IMR-90 (cell line): ENCODE data around the gene ERMAP. TPM values are rescaled to one million over a fixed set of nuclear protein-coding genes. Genes with fewer than 3 reads are reported as not detected.

Experiments
- ATAC-seq: fragments of 200-7000 bp; cut with Tn5 transposase; 2 replicates; pipeline ENCODE4 v1.9.1; 2020; ENCODE audit warnings: low read depth, mild to moderate bottlenecking, moderate library complexity
- BruUV-seq: library from RNA; stranded (reverse); fragments of 400-500 nt; replicated peaks from 2 replicates; lab custom pipeline; 2021; lab: Mats Ljungman, UMichigan
- CTCF ChIA-PET: fragments of 300-600 bp; formaldehyde crosslinking; extraction: SDS; loops from one replicate; lab custom pipeline; 2021; ENCODE audit warnings: antibody characterized with exemption; lab: Yijun Ruan, JAX
- POLR2A ChIA-PET: fragments of 300-600 bp; sonication (Branson Sonifier 250); formaldehyde crosslinking; loops from one replicate; lab custom pipeline; 2022; ENCODE audit warnings: antibody characterized with exemption; ENCODE audit not compliant: unreplicated experiment; lab: Charles Lee
- DNase-seq: peaks from one replicate; pipeline ENCODE4 v3.0.0; 2013
- H2AFZ ChIP-seq: replicated peaks from 2 replicates; pipeline ENCODE3; 2013; ENCODE audit warnings: low read length, mild to moderate bottlenecking; ENCODE audit not compliant: poor library complexity
- H2AK5ac ChIP-seq: 2 replicates; pipeline ENCODE4 v1.6.1; 2013; ENCODE audit warnings: low read depth, low read length, inconsistent platforms
- H2AK9ac ChIP-seq: replicated peaks from 2 replicates; pipeline ENCODE3; 2013; ENCODE audit warnings: mild to moderate bottlenecking, low read depth, low read length, moderate library complexity; ENCODE audit not compliant: poor library complexity
- H2BK120ac ChIP-seq: 2 replicates; pipeline ENCODE4 v1.6.1; 2013; ENCODE audit warnings: low read depth, low read length, inconsistent platforms
- H2BK15ac ChIP-seq: 3 replicates; pipeline ENCODE4 v1.6.1; 2013; ENCODE audit warnings: low read depth, low read length, inconsistent platforms
- H2BK20ac ChIP-seq: 2 replicates; pipeline ENCODE4 v1.6.1; 2013; ENCODE audit warnings: low read depth, mild to moderate bottlenecking, inconsistent platforms, low read length, moderate library complexity
- H2BK5ac ChIP-seq: 2 replicates; pipeline ENCODE4 v1.6.1; 2013; ENCODE audit warnings: mild to moderate bottlenecking, low read depth, low read length, inconsistent platforms; ENCODE audit not compliant: poor library complexity, severe bottlenecking
- H3K14ac ChIP-seq: replicated peaks from 2 replicates; pipeline ENCODE4 v1.6.1; 2013; ENCODE audit warnings: low read depth, low read length, inconsistent platforms
- H3K18ac ChIP-seq: 2 replicates; pipeline ENCODE4 v1.6.1; 2013; ENCODE audit warnings: low read depth, low read length, control low read depth
- H3K23ac ChIP-seq: 2 replicates; pipeline ENCODE4 v1.6.1; 2013; ENCODE audit warnings: low read depth, low read length, inconsistent platforms
- H3K27ac ChIP-seq: 2 replicates; pipeline ENCODE4 v1.5.1; 2013; ENCODE audit warnings: mild to moderate bottlenecking, control low read depth, low read length; ENCODE audit not compliant: insufficient read depth
- H3K27me3 ChIP-seq: 2 replicates; pipeline ENCODE4 v1.6.1; 2013; ENCODE audit warnings: low read length; ENCODE audit not compliant: control insufficient read depth, insufficient read depth
- H3K36me3 ChIP-seq: 2 replicates; pipeline ENCODE4 v1.6.1; 2013; ENCODE audit warnings: low read length, mixed read lengths; ENCODE audit not compliant: control insufficient read depth, insufficient read depth
- H3K4ac ChIP-seq: 2 replicates; pipeline ENCODE4 v1.6.1; 2013; ENCODE audit warnings: low read depth, low read length, inconsistent platforms
- H3K4me1 ChIP-seq: 2 replicates; pipeline ENCODE4 v1.6.1; 2013; ENCODE audit warnings: low read length, mixed read lengths; ENCODE audit not compliant: control insufficient read depth, insufficient read depth
- H3K4me2 ChIP-seq: 2 replicates; pipeline ENCODE4 v1.6.1; 2013; ENCODE audit warnings: low read depth, mild to moderate bottlenecking, control low read depth, low read length, moderate library complexity
- H3K4me3 ChIP-seq: 2 replicates; pipeline ENCODE4 v1.5.1; 2013; ENCODE audit warnings: low read depth, mild to moderate bottlenecking, control low read depth, low read length, moderate library complexity; ENCODE audit not compliant: insufficient read depth
- H3K56ac ChIP-seq: 2 replicates; pipeline ENCODE4 v1.6.1; 2013; ENCODE audit warnings: low read length, inconsistent platforms; ENCODE audit not compliant: insufficient read depth; ENCODE audit errors: extremely low read depth
- H3K79me1 ChIP-seq, 2 experiments: 2 replicates each; pipeline ENCODE4 v1.6.1; 2013; ENCODE audit warnings: low read length in 2 of 2, inconsistent platforms in 1 of 2, low read depth in 1 of 2
- H3K9ac ChIP-seq: 2 replicates; pipeline ENCODE4 v1.6.1; 2013; ENCODE audit warnings: low read depth, low read length, control low read depth
- H3K9me1 ChIP-seq: 2 replicates; pipeline ENCODE4 v1.6.1; 2013; ENCODE audit warnings: low read length, inconsistent platforms; ENCODE audit not compliant: insufficient read depth
- H3K9me3 ChIP-seq: 2 replicates; pipeline ENCODE4 v1.6.1; 2013; ENCODE audit warnings: low read length; ENCODE audit not compliant: control insufficient read depth, insufficient read depth
- H4K20me1 ChIP-seq: 2 replicates; pipeline ENCODE4 v1.6.1; 2013; ENCODE audit warnings: low read length, inconsistent platforms; ENCODE audit not compliant: insufficient read depth
- H4K5ac ChIP-seq: 2 replicates; pipeline ENCODE4 v1.6.1; 2013; ENCODE audit warnings: mild to moderate bottlenecking, low read depth, low read length, control low read depth
- H4K8ac ChIP-seq, 2 experiments: 2 replicates each; pipeline ENCODE4 v1.6.1; 2013; ENCODE audit warnings: low read depth in 2 of 2, low read length in 2 of 2, control low read depth in 1 of 2, inconsistent platforms in 1 of 2
- H4K91ac ChIP-seq: 2 replicates; pipeline ENCODE4 v1.6.1; 2013; ENCODE audit warnings: low read depth, low read length, inconsistent platforms; ENCODE audit not compliant: insufficient read depth
- CEBPB ChIP-seq: IDR thresholded peaks from 2 replicates; pipeline ENCODE4 v1.6.1; 2012; ENCODE audit warnings: low read depth, low read length, improper control_type of control experiment
- CHD1 ChIP-seq: IDR thresholded peaks from 2 replicates; pipeline ENCODE4 v1.6.1; 2012; ENCODE audit warnings: low read depth, low read length, improper control_type of control experiment
- CTCF ChIP-seq: conservative IDR thresholded peaks from 2 replicates; pipeline ENCODE4 v1.5.1; 2012; ENCODE audit warnings: mild to moderate bottlenecking, low read depth, low read length, improper control_type of control experiment
- ELK1 ChIP-seq: fragments of 150-350 bp; IDR thresholded peaks from 2 replicates; pipeline ENCODE4 v1.6.1; 2016; ENCODE audit warnings: low read depth, mild to moderate bottlenecking, low read length, moderate library complexity, borderline replicate concordance
- MAFK ChIP-seq: IDR thresholded peaks from 2 replicates; pipeline ENCODE4 v1.6.1; 2012; ENCODE audit warnings: low read depth, low read length, improper control_type of control experiment
- MAZ ChIP-seq: IDR thresholded peaks from 2 replicates; pipeline ENCODE4 v1.6.1; 2012; ENCODE audit warnings: low read depth, mild to moderate bottlenecking, low read length, improper control_type of control experiment, moderate library complexity, borderline replicate concordance
- MXI1 ChIP-seq: IDR thresholded peaks from 2 replicates; pipeline ENCODE4 v1.6.1; 2012; ENCODE audit warnings: low read depth, mild to moderate bottlenecking, low read length, moderate library complexity, borderline replicate concordance
- NFE2L2 ChIP-seq: fragments of 150-350 bp; IDR thresholded peaks from 2 replicates; pipeline ENCODE4 v1.6.1; 2016; ENCODE audit warnings: low read depth, mild to moderate bottlenecking, low read length
- POLR2A ChIP-seq: IDR thresholded peaks from 2 replicates; pipeline ENCODE4 v1.6.1; 2012; ENCODE audit warnings: mild to moderate bottlenecking, low read depth, low read length
- RAD21 ChIP-seq: IDR thresholded peaks from 2 replicates; pipeline ENCODE4 v1.6.1; 2012; ENCODE audit warnings: low read length, improper control_type of control experiment
- RFX5 ChIP-seq: IDR thresholded peaks from 2 replicates; pipeline ENCODE4 v1.8.0; 2012; ENCODE audit warnings: low read depth, mild to moderate bottlenecking, low read length, moderate library complexity
- SMC3 ChIP-seq: fragments of 150-350 bp; IDR thresholded peaks from 2 replicates; pipeline ENCODE4 v1.6.1; 2016; ENCODE audit warnings: low read depth, mild to moderate bottlenecking, antibody characterized with exemption, low read length, moderate library complexity
- USF2 ChIP-seq: fragments of 150-350 bp; IDR thresholded peaks from 2 replicates; pipeline ENCODE4 v1.6.1; 2017; ENCODE audit warnings: mild to moderate bottlenecking, antibody characterized with exemption, low read length, low read depth
- WGBS, 2 experiments: methylation state at CpG; one replicate each; pipeline versions ENCODE4 v1.1.5 to v1.1.7; 2013; ENCODE audit warnings: missing lambda C conversion rate in 2 of 2; ENCODE audit not compliant: insufficient read length in 1 of 2; ENCODE audit errors: extremely low coverage in 2 of 2; 5-methylcytosine and 5-hydroxymethylcytosine counted together
- dilution Hi-C: fragments of 300-500 bp; cut with HindIII; formaldehyde crosslinking; loops from one replicate; pipeline ENCODE4 v1.14.3; 2018; ENCODE audit warnings: low sequenced_read_pairs; ENCODE audit not compliant: unreplicated experiment
- in situ Hi-C: fragments of 300-500 bp; cut with MboI; formaldehyde crosslinking; loops from 3 replicates; pipeline ENCODE4 v1.14.3; 2019; ENCODE audit warnings: low sequenced_read_pairs, inconsistent platforms, mixed read lengths
- intact Hi-C: fragments of 100-400 bp; cut with micrococcal nuclease; formaldehyde crosslinking; loops from 2 replicates; pipeline ENCODE4 v1.10.0; 2022
- polyA plus RNA-seq, 3 experiments: library from polyadenylated mRNA; depleted of rRNA; stranded (reverse); fragments of >200 nt; gene quantifications; 2 replicates each; pipeline ENCODE4 v1.2.3, GENCODE V29; 2012; ENCODE audit warnings: low replicate concordance in 1 of 3
- total RNA-seq: library from RNA; depleted of rRNA; stranded (reverse); fragments of >200 nt; gene quantifications from 2 replicates; pipeline ENCODE4 v1.2.3, GENCODE V29; 2012

The ERMAP gene
- total and polyA plus RNA-seq, 2 of the 4 experiments (the other 2 are of a cell fraction) = 5.0 to 7.2 TPM

DNA sequence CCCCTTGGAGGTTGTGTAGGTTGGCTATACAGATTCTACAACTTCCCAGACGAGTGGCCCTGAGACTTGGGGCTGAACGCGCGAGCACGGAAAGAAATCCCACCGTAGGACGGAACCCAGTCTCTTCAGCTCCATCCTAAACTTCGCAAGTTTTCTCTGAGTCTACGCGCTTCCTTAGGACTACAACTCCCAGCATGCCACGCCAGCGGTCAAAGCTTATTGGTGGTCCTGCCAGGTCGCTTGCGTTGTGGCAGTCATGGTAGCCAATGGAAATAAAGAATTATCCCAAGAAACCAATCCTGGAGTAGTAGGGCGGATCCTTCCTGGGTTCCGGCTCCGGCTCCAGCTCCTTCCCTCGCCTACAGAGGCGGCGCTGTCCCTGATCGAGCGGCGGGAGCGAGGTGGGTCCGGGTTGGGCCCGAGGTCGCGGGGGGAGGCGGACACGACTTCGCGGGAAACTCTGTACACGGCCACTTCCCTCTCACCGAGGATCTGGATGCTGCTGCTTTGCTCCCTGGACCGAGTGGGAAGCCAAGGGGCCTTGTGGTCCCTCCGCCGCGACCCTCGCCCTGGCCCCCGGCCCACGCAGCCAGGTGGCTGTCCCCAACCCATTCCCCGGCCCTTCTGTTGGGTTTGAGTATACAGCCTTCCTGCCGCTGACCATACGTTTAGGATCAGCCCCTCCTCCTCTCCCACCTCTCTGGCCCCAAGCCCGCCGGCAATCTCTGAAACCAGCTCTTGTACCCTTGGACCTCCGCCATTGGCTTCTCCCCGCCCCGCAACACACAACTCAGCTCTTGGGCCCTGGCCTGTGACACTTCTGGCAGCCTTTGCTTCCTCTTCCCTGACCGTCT is 29.6 kb downstream of the ERMAP start, which contains the start of gene ZNF691:
ZNF691 (plus strand) TSS at position 357 of the 854 bp plus-strand sequence. CDS start 3,046 bp downstream, outside the sequence.
- Histone ChIP-seq H4K20me1 (no peaks in the 10 kb centered on the region), H3K27me3 (no peaks in the 10 kb centered on the region), H2AK9ac (peak within 1 kb of the TSS; percentile 97), H3K4me2 (peak within 1 kb of the TSS; percentile 96), H3K79me1 (peaks cover 18 to 33% of the 10 kb centered on the region in 2 experiments), H2BK20ac (no peak within 1 kb of the TSS), H3K4me1 (peaks cover 6% of the 10 kb centered on the region), H4K91ac (peak within 1 kb of the TSS; percentile 71), H3K23ac (peak within 1 kb of the TSS; percentile 92), H2BK120ac (0 out of 2 replicates have a peak within 1 kb of the TSS, but pooled peaks have one; percentile 17), H3K4me3 (peak within 1 kb of the TSS; percentile 67), H2AFZ (peak within 1 kb of the TSS; percentile 96), H2AK5ac (peak within 1 kb of the TSS; percentile 62), H4K5ac (peak within 1 kb of the TSS; percentile 65), H3K56ac (peak within 1 kb of the TSS; percentile 53; the same call in 1 of the 2 replicates), H3K9me3 (peaks cover 8% of the 10 kb centered on the region), H3K14ac (peak within 1 kb of the TSS; percentile 80), H3K36me3 (peaks cover 21% of the 10 kb centered on the region), H2BK5ac (peak within 1 kb of the TSS; percentile 68), H2BK15ac (no peak within 1 kb of the TSS), H4K8ac (peak within 1 kb of the TSS; percentile 54 to 90), H3K27ac (peak within 1 kb of the TSS; percentile 60), H3K18ac (peak within 1 kb of the TSS; percentile 48; the same call in 1 of the 2 replicates), H3K4ac (peak within 1 kb of the TSS; percentile 77), H3K9ac (peak within 1 kb of the TSS; percentile 82), H3K9me1 (peaks cover 15% of the 10 kb centered on the region)
- DNase-seq = peak; percentile 98
- POLR2A ChIA-PET = interaction anchor here (0.5 to 0.7 kb wide), 4 partner anchors 13 to 289 kb away, joined by 3 to 6 read pairs (median 5); no protein-coding TSS in a partner anchor
- WGBS, 2 experiments = 0% methylated on average over 30 of the region's 50 CpGs; no CpG with 5 or more reads in 1 of the 2 experiments
- BruUV-seq = no TSS peak
- ATAC-seq = peak; percentile 98
- CTCF ChIA-PET = interaction anchor here (0.7 to 1.0 kb wide), 6 partner anchors 19 to 239 kb away, joined by 3 to 4 read pairs (median 3); no protein-coding TSS in a partner anchor
- dilution Hi-C loops = no loop called here
- in situ Hi-C loops = no loop called here
- intact Hi-C loops = loop anchor here (10.0 kb wide), 1 partner anchor 162 kb away; the partner anchor contains the start of gene YBX1
- TF ChIP-seq NFE2L2 (no peak), SMC3 (no peak), RFX5 (no peak), POLR2A (peak; percentile 44; the same call in 1 of the 2 replicates), CEBPB (no peak), CHD1 (0 out of 2 replicates have a peak, but pooled peaks have one; percentile 28), CTCF (peak; percentile 42), RAD21 (no peak), MXI1 (no peak), ELK1 (no peak), MAZ (0 out of 2 replicates have a peak, but pooled peaks have one; percentile 7), USF2 (no peak), MAFK (no peak)
